ENCODE measurements around the gene WNT3A. TPM values are rescaled to one million over a fixed set of nuclear protein-coding genes. Genes with fewer than 3 reads are reported as not detected.

The WNT3A gene
- total and polyA plus RNA-seq, 9 of the 15 experiments (the other 6 are each of a cell fraction or from before 2014, with no cell fraction given), result not detected

DNA sequence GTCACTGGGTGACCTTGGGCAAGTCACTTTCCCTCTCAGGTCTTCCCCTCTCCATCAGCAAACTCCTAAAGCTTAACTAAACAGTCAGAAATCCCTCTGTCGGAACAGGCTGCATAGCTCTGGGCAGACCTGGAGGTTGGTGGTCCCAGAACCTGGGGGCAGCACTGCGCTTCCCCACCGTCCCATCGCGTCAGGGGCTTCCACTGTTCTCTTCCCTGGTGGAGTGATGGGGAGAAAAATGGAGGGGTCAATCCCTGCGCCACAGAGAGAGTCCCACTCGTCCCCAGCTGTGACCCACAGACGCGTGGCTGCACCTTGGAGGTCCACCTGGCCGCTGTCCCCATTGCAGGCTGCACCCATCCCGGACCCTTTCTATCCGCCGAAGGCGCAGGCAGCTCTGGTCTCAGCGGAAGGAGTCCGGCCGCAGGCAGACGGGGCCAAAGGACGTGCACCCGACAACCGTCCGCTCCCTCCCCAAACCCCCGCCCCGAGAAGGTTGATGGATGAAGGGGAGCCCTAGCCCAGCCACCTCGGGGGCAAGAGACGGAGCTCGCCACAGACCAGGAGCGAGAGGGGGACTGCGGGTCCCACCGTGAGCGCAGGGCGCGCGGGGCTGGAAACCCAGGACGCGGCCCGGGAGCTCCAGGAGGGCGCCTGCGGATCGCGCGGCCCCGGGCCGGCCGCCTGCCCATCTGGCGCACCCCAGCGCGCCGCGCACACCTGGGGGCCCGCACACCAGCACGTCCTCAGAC, 588 bp upstream of the WNT3A start:
- intact Hi-C loops (cut with micrococcal nuclease), result no loop called here
- CTCF ChIA-PET (ENCODE audit: low intra/inter-chr PET ratio), result no interaction called here
- no peak overlapping the region for H3K4me2 ChIP-seq (ENCODE audit: insufficient read depth, low read length)

More for the DNA sequence above, 588 bp upstream of the WNT3A start:
- in situ Hi-C loops (cut with MboI), result no loop called here
- H2AFZ ChIP-seq (ENCODE audit: low read depth, low read length), result no peak overlapping the region
- BruUV-seq (replicated peaks), result no TSS peak
- H3K9me3 ChIP-seq (replicated peaks; ENCODE audit: control insufficient read depth, insufficient read depth, low read depth, low read length), result no peaks in the 10 kb centered on the region
- H3K79me2 ChIP-seq (ENCODE audit: control insufficient read depth, insufficient read depth, low read length), result no peaks in the 10 kb centered on the region
- TF ChIP-seq HDAC1 (IDR thresholded peaks at IDR 0.05) (no peak), CBFA2T3 (IDR thresholded peaks at IDR 0.05) (no peak), TCF3 (CRISPR knock-in tag; IDR thresholded peaks at IDR 0.05) (no peak), ZNF263 (CRISPR knock-in tag; IDR thresholded peaks at IDR 0.05; ENCODE audit: borderline replicate concordance) (no peak), ZNF224 (CRISPR knock-in tag; IDR thresholded peaks at IDR 0.05) (no peak), ZNF253 (CRISPR knock-in tag; conservative IDR thresholded peaks at IDR 0.05) (no peak), SAP30 (IDR thresholded peaks at IDR 0.05; ENCODE audit: borderline replicate concordance, insufficient read depth, low read depth, low read length, poor library complexity, severe bottlenecking) (no peak), TAL1 (IDR thresholded peaks at IDR 0.05) (no peak), ETV5 (CRISPR knock-in tag; IDR thresholded peaks at IDR 0.05; ENCODE audit: low read depth) (no peak), TAF1 (IDR thresholded peaks at IDR 0.05; ENCODE audit: control insufficient read depth, extremely low read depth, insufficient read depth, low read length, severe bottlenecking) (no peak)
- TF ChIP-seq, protein P1, sequence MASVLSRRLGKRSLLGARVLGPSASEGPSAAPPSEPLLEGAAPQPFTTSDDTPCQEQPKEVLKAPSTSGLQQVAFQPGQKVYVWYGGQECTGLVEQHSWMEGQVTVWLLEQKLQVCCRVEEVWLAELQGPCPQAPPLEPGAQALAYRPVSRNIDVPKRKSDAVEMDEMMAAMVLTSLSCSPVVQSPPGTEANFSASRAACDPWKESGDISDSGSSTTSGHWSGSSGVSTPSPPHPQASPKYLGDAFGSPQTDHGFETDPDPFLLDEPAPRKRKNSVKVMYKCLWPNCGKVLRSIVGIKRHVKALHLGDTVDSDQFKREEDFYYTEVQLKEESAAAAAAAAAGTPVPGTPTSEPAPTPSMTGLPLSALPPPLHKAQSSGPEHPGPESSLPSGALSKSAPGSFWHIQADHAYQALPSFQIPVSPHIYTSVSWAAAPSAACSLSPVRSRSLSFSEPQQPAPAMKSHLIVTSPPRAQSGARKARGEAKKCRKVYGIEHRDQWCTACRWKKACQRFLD (CRISPR knock-in tag; IDR thresholded peaks at IDR 0.05), result no peak
- TF ChIP-seq, protein P2, sequence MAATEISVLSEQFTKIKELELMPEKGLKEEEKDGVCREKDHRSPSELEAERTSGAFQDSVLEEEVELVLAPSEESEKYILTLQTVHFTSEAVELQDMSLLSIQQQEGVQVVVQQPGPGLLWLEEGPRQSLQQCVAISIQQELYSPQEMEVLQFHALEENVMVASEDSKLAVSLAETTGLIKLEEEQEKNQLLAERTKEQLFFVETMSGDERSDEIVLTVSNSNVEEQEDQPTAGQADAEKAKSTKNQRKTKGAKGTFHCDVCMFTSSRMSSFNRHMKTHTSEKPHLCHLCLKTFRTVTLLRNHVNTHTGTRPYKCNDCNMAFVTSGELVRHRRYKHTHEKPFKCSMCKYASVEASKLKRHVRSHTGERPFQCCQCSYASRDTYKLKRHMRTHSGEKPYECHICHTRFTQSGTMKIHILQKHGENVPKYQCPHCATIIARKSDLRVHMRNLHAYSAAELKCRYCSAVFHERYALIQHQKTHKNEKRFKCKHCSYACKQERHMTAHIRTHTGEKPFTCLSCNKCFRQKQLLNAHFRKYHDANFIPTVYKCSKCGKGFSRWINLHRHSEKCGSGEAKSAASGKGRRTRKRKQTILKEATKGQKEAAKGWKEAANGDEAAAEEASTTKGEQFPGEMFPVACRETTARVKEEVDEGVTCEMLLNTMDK (IDR thresholded peaks at IDR 0.05; ENCODE audit: borderline replicate concordance, insufficient read depth, low read depth, low read length, poor library complexity, severe bottlenecking), result no peak
- TF ChIP-seq, protein P3, sequence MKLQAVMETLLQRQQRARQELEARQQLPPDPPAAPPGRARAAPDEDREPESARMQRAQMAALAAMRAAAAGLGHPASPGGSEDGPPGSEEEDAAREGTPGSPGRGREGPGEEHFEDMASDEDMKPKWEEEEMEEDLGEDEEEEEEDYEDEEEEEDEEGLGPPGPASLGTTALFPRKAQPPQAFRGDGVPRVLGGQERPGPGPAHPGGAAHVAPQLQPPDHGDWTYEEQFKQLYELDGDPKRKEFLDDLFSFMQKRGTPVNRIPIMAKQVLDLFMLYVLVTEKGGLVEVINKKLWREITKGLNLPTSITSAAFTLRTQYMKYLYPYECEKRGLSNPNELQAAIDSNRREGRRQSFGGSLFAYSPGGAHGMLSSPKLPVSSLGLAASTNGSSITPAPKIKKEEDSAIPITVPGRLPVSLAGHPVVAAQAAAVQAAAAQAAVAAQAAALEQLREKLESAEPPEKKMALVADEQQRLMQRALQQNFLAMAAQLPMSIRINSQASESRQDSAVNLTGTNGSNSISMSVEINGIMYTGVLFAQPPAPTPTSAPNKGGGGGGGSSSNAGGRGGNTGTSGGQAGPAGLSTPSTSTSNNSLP (IDR thresholded peaks at IDR 0.05; ENCODE audit: borderline replicate concordance, low read depth, low read length), result no peak
- H3K27ac ChIP-seq (ENCODE audit: extremely low read depth, low read depth, low read length), result no peak overlapping the region
- WGBS (ENCODE audit: insufficient coverage, low coverage, missing lambda C conversion rate), result 48% methylated on average over 42 of the region's 52 CpGs
- H3K4me1 ChIP-seq (replicated peaks in 1 of 2; ENCODE audit: control insufficient read depth in 2 of 2, insufficient read depth in 2 of 2, low read length in 2 of 2), result peaks cover 0 to 43% of the 10 kb centered on the region in 2 experiments; a peak in 2 of 5 replicates
- no peak overlapping the region for H3K9ac ChIP-seq (ENCODE audit: insufficient read depth in 1 of 2, low read depth in 2 of 2, low read length in 2 of 2)
- peak in 1 of 4 experiments; percentile 5 for DNase-seq (ENCODE audit: extremely low read depth in 1 of 4, low spot score in 3 of 4)
- POLR2A ChIA-PET, result interaction anchor here (0.5 to 1.4 kb wide), 3 partner anchors 60 to 910 kb away, joined by 3 read pairs; partner anchors contain the start of gene ARF1
- H3K4me3 ChIP-seq, result no peak overlapping the region
- no peak for ATAC-seq
- H3K27me3 ChIP-seq (ENCODE audit: control insufficient read depth in 2 of 2, insufficient read depth in 2 of 2, low read length in 2 of 2), result peaks cover 45 to 85% of the 10 kb centered on the region in 2 experiments
- H3K36me3 ChIP-seq (ENCODE audit: control insufficient read depth, insufficient read depth, low read length), result no peaks in the 10 kb centered on the region
- H4K20me1 ChIP-seq (replicated peaks; ENCODE audit: control insufficient read depth, insufficient read depth, low read length), result peaks cover 5% of the 10 kb centered on the region; the same call in 1 of the 2 replicates
- no peaks in the 10 kb centered on the region for H3K9me1 ChIP-seq (ENCODE audit: control insufficient read depth, insufficient read depth, low read length)
- FAIRE-seq, result peak; percentile 29
